ENCODE measurements around the gene GRIP2. TPM values are rescaled to one million over a fixed set of nuclear protein-coding genes. Genes with fewer than 3 reads are reported as not detected.

The GRIP2 gene
- total and polyA plus RNA-seq, 9 of the 15 experiments (the other 6 are each of a cell fraction or from before 2014, with no cell fraction given): 0.01 TPM; not detected in 7

DNA sequence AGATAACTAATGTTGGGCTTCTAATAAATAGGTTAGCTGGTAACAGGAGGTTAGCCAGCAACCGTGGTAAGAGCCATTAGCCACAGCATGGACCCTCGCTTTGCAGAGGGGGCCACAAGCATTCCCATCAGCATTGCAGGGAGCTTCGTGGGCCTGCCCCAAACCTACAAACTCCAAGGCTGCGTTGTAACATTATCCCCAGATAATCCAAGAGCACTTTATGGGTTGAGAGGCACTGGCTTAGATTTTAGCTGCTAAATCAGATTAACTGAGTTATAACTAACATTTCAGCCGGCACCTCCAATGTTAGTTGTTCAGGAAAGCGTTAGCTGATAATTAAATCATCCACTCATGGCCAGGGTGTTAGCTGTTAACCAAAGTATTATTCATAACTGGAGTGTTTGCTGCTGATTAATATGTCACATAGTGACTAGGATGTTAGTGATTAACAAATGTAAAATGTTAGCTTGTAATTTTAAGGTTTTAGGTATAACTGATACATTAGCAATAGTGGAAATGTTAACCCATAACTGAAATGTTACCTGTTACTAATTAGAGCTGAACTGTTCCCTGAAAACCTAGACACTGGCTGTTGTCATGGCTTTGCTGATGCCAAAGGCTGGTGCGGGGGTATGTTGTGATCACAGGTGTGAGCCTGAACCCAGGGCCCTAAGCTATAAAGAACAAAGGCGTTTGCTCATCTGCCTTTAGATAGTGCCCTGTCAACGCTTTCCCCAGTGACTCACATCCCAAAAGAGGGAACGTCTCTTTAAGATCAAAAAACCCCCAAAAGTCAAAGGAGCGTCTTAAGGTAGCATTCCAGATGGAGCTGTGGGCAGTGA, 81.5 kb downstream of the GRIP2 start:
- in situ Hi-C loops (cut with MboI): no loop called here
- FAIRE-seq: peak; percentile 60
- Histone ChIP-seq H3K4me1 (replicated peaks in 1 of 2; ENCODE audit: control insufficient read depth in 2 of 2, insufficient read depth in 2 of 2, low read length in 2 of 2) (peaks cover 9 to 12% of the 10 kb centered on the region in 2 experiments; a peak in 3 of 5 replicates), H3K79me2 (ENCODE audit: control insufficient read depth, insufficient read depth, low read length) (no peaks in the 10 kb centered on the region), H3K9me3 (replicated peaks; ENCODE audit: control insufficient read depth, insufficient read depth, low read depth, low read length) (no peaks in the 10 kb centered on the region), H3K9ac (ENCODE audit: insufficient read depth in 1 of 2, low read depth in 2 of 2, low read length in 2 of 2) (peak overlapping the region in 1 of 2 experiments; percentile 63; a peak in 1 of 4 replicates), H2AFZ (ENCODE audit: low read depth, low read length) (0 out of 2 replicates have a peak overlapping the region, but pooled peaks have one; percentile 47), H3K27ac (ENCODE audit: extremely low read depth, low read depth, low read length) (peak overlapping the region; percentile 45; the same call in 2 of the 3 replicates), H4K20me1 (replicated peaks; ENCODE audit: control insufficient read depth, insufficient read depth, low read length) (no peaks in the 10 kb centered on the region), H3K4me3 (no peak overlapping the region), H3K36me3 (ENCODE audit: control insufficient read depth, insufficient read depth, low read length) (peaks cover 100% of the 10 kb centered on the region), H3K4me2 (ENCODE audit: insufficient read depth, low read length) (no peak overlapping the region; the same call in 1 of the 2 replicates), H3K27me3 (ENCODE audit: control insufficient read depth in 2 of 2, insufficient read depth in 2 of 2, low read length in 2 of 2) (no peaks in the 10 kb centered on the region), H3K9me1 (ENCODE audit: control insufficient read depth, insufficient read depth, low read length) (peaks cover 3% of the 10 kb centered on the region)
- 79% methylated on average over 11 of the region's 11 CpGs for WGBS (ENCODE audit: insufficient coverage, low coverage, missing lambda C conversion rate)
- POLR2A ChIA-PET: interaction anchor here (0.8 to 2.2 kb wide), 7 partner anchors 8 to 1401 kb away, joined by 3 to 10 read pairs (median 3); no protein-coding TSS in a partner anchor
- BruUV-seq (replicated peaks): no TSS peak
- no peak for DNase-seq (ENCODE audit: extremely low read depth in 1 of 4, low spot score in 3 of 4)
- no peak for ATAC-seq
- intact Hi-C loops (cut with micrococcal nuclease): loop anchor here (2.0 kb wide), 1 partner anchor 56 kb away; the partner anchor contains the start of gene SLC6A6
- CTCF ChIA-PET (ENCODE audit: low intra/inter-chr PET ratio): interaction anchor here (4.7 kb wide), 1 partner anchor 197 kb away, joined by 69 read pairs; no protein-coding TSS in a partner anchor
- TF ChIP-seq, protein P1, sequence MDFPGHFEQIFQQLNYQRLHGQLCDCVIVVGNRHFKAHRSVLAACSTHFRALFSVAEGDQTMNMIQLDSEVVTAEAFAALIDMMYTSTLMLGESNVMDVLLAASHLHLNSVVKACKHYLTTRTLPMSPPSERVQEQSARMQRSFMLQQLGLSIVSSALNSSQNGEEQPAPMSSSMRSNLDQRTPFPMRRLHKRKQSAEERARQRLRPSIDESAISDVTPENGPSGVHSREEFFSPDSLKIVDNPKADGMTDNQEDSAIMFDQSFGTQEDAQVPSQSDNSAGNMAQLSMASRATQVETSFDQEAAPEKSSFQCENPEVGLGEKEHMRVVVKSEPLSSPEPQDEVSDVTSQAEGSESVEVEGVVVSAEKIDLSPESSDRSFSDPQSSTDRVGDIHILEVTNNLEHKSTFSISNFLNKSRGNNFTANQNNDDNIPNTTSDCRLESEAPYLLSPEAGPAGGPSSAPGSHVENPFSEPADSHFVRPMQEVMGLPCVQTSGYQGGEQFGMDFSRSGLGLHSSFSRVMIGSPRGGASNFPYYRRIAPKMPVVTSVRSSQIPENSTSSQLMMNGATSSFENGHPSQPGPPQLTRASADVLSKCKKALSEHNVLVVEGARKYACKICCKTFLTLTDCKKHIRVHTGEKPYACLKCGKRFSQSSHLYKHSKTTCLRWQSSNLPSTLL (IDR thresholded peaks at IDR 0.05): no peak
- TF ChIP-seq ZNF184 (CRISPR knock-in tag; IDR thresholded peaks at IDR 0.05) (no peak), JUND (IDR thresholded peaks at IDR 0.05; ENCODE audit: borderline replicate concordance, low read depth, low read length) (no peak), JUND (tag; IDR thresholded peaks at IDR 0.05; ENCODE audit: borderline replicate concordance, low read depth, low read length) (no peak), CXXC5 (CRISPR knock-in tag; IDR thresholded peaks at IDR 0.05) (no peak), TBP (optimal IDR thresholded peaks at IDR 0.05; ENCODE audit: low read depth, low read length) (no peak), ILF3 (IDR thresholded peaks at IDR 0.05; ENCODE audit: borderline replicate concordance) (no peak)
- TF ChIP-seq, protein P2, sequence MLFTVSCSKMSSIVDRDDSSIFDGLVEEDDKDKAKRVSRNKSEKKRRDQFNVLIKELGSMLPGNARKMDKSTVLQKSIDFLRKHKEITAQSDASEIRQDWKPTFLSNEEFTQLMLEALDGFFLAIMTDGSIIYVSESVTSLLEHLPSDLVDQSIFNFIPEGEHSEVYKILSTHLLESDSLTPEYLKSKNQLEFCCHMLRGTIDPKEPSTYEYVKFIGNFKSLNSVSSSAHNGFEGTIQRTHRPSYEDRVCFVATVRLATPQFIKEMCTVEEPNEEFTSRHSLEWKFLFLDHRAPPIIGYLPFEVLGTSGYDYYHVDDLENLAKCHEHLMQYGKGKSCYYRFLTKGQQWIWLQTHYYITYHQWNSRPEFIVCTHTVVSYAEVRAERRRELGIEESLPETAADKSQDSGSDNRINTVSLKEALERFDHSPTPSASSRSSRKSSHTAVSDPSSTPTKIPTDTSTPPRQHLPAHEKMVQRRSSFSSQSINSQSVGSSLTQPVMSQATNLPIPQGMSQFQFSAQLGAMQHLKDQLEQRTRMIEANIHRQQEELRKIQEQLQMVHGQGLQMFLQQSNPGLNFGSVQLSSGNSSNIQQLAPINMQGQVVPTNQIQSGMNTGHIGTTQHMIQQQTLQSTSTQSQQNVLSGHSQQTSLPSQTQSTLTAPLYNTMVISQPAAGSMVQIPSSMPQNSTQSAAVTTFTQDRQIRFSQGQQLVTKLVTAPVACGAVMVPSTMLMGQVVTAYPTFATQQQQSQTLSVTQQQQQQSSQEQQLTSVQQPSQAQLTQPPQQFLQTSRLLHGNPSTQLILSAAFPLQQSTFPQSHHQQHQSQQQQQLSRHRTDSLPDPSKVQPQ (CRISPR knock-in tag; IDR thresholded peaks at IDR 0.05; ENCODE audit: borderline replicate concordance): no peak

All from K562 (cell line).